Measurements from ENCODE around the gene PLOD3.
"Not testable (repeated sequence)": the region's sequence is repeated elsewhere in the genome, so short reads cannot be mapped to it uniquely, and the experiment has no call there.

Gene PLOD3

DNA sequence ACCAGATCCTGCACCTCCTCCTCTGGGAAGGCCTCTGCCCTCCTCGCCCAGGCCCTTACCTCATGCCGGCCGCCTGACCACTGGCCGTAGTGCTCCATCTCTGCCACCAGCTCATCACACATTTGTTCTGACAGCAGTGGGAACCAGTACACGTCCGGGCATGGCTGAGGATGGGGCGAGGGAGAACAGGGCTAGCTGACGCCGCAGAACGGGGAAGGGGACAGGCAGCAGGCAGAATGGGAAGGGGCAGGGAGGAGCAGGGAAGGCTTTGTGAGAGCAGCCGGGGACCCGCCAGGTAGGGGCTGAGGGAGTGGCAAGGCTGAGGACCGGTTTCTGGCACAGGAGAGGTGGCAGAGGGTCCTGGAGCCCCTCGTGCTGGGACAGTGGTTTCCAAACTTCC lies 8.6 kb downstream of the PLOD3 start:
- DNase-seq = no peak

- DNase-seq = no peak
Measured at GRCh38 chr7:101207459-101207858, 9.9 kb downstream of the PLOD3 start.

DNA sequence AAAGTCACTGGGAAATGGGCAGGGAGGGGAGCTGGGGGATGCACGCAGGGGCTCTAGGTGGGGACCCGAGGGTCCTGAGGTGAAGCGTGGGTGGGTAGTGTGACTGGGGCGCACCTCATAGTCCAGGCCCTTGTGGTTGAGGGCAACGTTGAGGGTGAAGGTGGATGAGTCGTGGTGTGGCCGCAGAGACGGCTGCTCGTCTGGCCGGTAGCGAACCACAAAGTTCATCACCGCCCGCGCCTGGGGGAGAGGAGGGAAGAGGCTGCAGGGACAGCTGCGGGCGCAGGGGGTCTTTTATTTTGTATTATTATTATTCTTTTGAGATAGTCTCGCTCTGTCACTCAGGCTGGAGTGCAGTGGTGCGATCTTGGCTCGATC lies 10.7 kb downstream of the PLOD3 start:
- no peak for DNase-seq

DNA sequence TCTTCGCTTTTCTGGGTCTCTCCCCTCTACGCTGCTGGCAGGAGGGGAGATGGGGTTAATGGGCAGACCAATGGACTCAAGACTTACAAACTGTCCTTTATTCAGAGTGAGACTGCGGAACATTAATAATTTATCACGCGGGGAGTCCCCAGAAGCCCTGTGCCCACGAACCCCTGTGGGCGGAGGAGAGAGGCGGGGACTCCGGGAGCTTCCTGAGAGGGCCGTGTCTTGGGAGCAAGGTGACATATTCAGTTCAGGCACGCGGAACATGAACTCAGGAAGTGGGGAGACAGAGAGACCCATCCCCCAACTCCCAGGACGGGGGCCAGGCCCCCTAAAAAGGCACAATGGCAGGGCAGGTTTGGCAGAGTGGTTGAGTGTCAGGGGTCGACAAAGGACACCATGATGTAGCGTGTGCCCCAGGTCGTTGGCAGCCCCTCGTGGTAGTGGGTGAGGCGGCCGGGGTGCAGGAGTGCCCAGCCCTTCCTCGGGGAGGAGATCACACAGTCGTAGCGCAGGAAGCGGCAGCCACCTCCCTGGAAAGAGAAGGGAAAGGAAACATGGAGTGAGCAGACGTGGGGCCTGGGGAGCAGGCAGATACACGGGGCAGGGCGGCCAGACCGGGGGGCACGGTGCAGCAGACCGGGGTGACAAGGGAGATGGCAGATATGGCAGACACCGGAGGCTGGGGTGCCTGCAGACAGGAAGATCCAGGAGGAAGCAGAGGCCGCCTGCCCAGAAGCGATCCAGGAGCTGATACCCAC lies 11.3 kb downstream of the PLOD3 start:
- DNase-seq = no peak

DNA sequence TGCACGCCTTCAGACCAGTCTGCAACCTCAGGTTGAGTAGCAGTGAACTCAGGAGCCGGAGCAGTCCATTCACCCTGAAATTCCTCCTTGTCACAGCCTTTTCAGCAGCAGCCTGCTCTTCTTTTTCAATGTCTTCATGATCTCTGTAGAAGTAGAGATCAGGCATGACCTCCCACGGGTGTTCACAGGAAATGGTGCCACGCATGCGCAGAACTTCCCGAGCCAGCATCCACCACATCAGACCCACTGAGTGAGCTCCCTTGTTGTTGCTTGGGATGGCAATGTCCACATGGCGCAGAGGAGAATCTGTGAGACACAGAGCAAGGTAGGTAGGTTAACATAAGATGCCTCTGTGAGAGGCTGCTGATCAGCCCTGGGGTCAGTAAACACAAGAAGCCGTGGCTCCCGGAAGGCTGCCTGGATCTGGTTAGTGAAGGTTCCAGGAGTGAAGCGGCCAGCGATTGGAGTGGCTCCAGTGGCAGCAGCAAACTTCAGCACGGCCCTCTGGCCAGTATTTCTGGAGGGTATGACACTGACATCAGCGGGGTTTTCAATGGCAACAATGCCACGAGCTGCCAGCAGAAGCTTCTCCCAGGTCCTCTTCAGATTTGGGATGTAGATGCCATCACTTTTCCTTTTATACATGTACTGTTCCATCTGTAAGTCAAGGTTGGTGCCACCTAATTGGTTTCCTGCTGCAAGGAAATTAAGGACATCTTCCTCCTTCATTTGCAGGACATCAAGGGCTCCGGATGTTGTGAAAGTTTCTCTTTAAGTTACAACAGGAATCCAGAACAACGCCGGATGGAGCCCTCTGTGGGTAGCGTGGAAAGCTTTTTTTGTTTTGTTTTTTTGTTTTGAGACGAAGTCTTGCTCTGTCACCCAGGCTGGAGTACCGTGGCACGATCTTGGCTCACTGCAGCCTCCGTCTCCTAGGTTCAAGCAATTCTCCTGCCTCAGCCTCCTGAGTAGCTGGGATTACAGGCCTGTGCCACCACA lies 13.3 kb downstream of the PLOD3 start:
- not testable (repeated sequence) for DNase-seq

GRCh38 chr7:101202603-101202918 lies 14.8 kb downstream of the PLOD3 start:
- no peak for DNase-seq

DNA sequence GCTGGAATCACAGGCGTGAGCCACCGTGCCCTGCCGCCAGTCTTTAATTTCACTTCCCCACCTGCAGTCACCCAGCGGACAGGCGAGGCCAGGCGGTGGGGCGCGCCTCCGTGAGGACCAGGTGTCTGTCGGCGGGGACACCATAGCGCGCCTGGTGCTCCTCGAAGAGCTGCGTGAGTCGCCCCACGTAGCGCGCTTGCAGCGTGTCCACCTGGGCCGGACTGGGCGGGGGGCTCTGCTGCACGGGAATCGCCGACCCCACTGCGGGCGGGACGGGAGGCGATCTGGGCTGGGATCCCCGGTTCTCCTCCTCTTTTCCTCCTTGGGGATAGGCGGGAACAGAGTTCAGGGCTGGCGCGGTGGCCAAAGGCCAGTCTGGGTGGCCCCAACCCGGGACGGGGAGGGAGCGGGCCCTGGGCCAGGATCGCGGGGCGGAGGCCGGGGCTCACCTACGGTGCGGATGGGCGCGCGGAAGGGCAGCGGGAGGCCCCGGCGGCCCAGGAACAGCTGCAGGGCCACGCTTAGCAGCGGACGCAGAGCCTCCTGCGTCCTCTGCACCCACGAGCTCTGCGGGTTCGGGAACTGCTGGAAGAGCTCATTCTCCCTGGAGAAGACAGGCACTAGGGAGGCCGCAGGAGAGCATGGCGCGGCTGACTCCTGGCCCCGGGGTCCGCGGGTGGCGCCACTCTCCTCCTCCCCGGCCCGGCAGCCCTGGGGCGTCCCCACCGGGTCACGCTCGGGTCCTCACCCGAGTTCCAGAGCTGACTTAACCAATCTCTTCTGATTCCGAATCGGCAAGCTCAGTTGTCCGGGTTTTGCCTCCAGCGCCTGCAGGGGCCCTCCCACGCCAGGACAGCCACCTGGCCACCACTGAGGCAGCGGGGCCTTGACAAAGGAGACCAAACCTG lies 15.4 kb downstream of the PLOD3 start:
- no peak for DNase-seq

GRCh38 chr7:101200862-101201599 lies 16.4 kb downstream of the PLOD3 start, which contains the start of gene MOGAT3:
TSS of gene MOGAT3 (minus strand) at chr7:101201036. CDS start at chr7:101200854, 182 bp downstream.
- DNase-seq = no peak

GRCh38 chr7:101200504-101200861 lies 16.9 kb downstream of the PLOD3 start:
- DNase-seq = no peak

DNA sequence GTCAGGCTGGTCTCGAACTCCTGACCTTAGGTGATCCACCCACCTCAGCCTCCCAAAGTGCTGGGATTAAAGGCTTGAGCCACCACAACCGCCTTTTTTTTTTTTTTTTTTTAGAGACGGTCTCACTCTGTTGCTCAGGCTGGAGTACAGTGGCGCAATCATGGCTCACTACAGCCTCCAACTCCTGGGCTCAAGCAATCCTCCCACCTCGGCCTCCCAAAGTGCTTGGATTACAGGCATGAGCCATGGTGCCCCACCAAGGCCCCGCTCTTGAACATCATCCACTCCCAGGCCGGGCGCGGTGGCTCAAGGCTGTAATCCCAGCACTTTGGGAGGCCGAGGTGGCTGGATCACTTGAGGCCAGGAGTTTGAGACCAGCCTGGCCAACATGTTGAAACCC lies 17.9 kb downstream of the PLOD3 start:
- not testable (repeated sequence) for DNase-seq

GRCh38 chr7:101198476-101198875 lies 18.9 kb downstream of the PLOD3 start:
- no peak for DNase-seq

DNA sequence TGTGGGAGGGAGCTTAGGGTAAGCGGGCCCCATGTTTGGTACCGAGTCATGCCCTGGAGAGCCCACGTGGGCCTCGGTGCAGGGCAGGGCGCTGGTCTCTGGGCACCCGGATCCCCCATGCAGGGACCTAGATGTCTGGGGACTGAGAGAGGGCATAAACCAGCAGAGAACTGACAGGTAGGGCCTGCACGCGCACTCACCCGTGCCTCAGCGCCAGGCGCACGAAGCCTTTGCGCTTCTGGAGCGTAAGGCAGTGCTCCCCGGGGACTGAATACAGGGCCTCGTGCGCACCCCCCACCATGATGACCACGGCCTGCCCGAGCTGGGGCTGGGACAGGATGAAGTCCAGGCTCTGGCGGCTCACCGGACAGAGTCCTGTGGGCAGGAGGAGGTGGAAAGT lies 19.4 kb downstream of the PLOD3 start:
- no peak for DNase-seq

GRCh38 chr7:101195884-101196283 lies 21.5 kb downstream of the PLOD3 start:
- no peak for DNase-seq

- DNase-seq = no peak
Measured at GRCh38 chr7:101189109-101189508, 28.3 kb downstream of the PLOD3 start.

DNA sequence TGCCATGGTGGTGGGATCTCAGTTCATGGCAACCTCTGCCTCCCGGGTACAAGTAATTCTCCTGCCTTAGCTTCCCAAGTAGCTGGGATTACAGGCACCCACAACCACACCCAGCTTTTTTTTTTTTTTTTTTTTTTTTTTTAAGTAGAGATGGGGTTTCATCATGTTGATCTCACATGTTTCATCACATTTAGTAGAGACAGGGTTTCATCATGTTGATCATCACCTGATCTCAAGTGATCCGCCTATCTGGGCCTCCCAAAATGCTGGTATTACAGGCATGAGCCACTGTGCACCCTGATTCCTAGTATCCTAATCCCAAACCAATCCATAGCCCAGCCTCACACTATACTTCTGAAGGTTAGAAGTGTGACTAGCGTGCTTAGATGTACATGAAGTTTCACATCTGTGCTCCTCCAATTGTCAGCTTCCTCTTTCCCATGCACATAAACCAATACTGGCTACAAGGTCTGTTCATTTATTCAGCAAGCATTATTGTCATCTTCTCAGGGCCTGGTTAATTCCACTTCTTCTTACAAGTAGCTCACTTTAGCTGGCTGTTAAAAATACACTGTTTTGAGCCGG lies 30.4 kb downstream of the PLOD3 start:
- DNase-seq = no peak

DNA sequence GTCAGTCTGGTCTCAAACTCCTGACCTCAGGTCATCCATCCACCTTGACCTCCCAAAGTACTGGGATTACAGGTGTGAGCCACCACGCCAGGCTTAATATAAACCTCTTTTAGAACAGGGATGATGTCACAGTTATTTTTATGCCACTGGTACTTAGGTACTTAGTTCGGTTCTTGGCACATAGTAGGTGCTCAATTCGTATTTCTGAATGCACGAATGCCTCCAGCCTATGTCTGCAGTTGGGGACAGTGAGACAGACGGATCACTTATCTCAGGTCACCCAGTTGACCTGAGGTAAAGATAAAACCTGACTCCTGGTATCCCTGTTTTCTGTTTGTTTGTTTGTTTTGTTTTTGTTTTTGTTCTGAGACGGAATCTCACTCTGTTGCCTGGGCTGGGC lies 31.2 kb downstream of the PLOD3 start:
- DNase-seq = no peak

DNA sequence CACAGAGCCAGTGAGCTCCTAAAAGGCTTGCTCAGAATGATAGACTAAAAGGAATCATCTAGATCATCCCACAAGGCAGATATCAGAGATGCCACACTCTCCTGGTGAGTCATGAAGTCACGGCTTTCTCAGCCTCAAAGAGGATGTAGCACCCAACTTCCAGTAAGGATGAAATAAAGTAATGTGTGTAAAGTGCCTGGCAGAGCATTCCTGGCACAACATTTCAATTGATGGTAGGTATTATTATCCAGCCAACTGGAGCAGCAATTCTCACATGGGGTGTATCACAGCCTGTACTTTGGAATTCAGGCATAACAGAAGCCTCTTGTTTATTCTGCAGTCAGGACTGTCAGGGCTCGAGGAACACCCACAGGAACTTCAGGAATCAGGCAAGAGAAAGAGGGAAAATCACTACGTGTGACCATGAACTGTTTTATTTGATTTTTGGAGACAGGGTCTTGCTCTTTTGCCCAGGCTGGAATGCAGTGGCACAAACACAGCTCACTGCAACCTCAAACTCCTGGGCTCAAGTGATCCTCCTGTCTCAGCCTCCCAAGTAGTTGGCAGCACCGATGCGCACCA lies 32.0 kb downstream of the PLOD3 start:
- no peak for DNase-seq

- DNase-seq = no peak
Measured at GRCh38 chr7:101180130-101180755, 37.1 kb downstream of the PLOD3 start, which contains the start of gene NAT16. TSS of gene NAT16 (minus strand) at chr7:101180293. CDS start at chr7:101174807, 5,486 bp downstream.

DNA sequence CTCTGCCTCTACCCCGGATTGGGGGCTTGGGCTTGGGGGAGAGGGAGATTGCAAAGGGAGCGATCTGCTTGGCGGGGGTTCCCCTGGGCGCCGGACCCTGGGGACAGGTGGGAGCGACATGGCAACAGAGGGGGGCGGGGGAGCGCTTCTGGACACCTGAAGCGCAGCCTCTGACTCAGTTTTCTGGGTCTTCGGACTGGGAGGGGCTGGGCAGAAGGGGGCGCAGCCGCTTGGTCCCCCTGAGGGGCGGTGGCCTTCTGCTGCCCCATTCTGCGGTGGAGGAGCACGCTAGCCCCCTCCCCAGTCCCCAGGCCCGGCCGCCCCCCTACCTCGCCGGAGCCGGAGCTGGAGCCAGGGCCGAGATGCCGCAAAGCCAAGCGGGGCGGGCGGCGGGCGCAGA lies 37.7 kb downstream of the PLOD3 start:
- DNase-seq = no peak

- DNase-seq = peak; percentile 39
Measured at GRCh38 chr7:101179117-101179516, 38.3 kb downstream of the PLOD3 start.

DNA sequence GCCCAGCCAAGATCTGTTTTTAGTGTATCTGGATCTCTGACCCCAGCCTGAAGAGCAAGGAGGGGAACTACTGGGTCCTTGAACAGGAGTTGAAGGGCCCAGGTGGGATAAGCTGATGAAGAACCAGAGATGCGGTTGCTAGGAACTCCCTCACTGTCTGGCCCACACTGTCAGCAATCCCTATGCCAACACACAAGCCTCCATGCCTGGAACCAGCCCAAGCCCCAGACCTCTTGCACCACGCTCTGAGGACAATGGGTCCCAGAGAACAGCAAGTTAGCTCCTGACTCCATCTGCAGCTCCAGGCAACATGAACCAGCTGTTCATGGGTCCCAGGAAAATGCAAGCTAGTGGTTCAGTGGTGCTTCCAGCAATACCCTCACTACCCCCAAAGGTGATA lies 39.7 kb downstream of the PLOD3 start:
- DNase-seq = no peak
